SK-MEL-5 (cell line): ENCODE measurements around the gene RHEX. TPM values are rescaled to one million over a fixed set of nuclear protein-coding genes. Genes with fewer than 3 reads are reported as not detected.
"Not testable (repeated sequence)": the region's sequence is repeated elsewhere in the genome, so short reads cannot be mapped to it uniquely, and the experiment has no call there.

Experiments
- DNase-seq: peaks from one replicate; pipeline ENCODE4 v3.0.0-alpha.2; 2016; ENCODE audit warnings: low read depth, low spot score
- in situ Hi-C: cut with HindIII; loops from 2 replicates; pipeline ENCODE4 v1.10.0; 2016; ENCODE audit warnings: low sequenced_read_pairs, high pct_unique_total_duplicates, low pct_unique_long_range_greater_than_20kb
- total RNA-seq: library from RNA; depleted of rRNA; stranded (reverse); fragments of >200 nt; shearing (Covaris generic); gene quantifications from 2 replicates; pipeline ENCODE4 v1.2.3, GENCODE V29; 2014

The RHEX gene
- total RNA-seq, 1 experiment from 2014 or later: not detected

- in situ Hi-C loops: no loop called here
- no peak for DNase-seq
These were observed 2.2 kb upstream of the RHEX start for GRCh38 chr1:206050655-206051235.

- DNase-seq, in situ Hi-C loops: not testable (repeated sequence)
These were observed 625 bp upstream of the RHEX start for GRCh38 chr1:206052231-206052865.

DNA sequence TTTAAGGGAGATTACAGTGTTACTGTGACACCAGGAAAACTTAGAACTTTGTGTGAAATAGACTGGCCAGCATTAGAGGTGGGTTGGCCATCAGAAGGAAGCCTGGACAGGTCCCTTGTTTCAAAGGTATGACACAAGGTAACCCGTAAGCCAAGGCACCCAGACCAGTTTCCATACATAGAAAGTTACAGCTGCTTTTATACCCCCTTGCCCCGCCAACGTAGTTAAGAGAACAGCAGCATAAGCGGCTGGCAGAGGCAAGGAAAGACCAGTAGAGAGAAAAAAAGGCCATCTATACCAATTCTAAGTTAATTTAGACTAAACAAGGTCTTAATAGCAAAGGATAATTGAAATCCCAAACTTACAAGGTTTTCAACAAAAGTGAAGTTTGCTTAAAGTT is 643 bp downstream of the RHEX start:
- in situ Hi-C loops, DNase-seq: not testable (repeated sequence)

- DNase-seq, in situ Hi-C loops: not testable (repeated sequence)
These were observed 2.2 kb downstream of the RHEX start for GRCh38 chr1:206055069-206055625.

- DNase-seq, in situ Hi-C loops: not testable (repeated sequence)
These were observed 2.8 kb downstream of the RHEX start for GRCh38 chr1:206055639-206056323.

DNA sequence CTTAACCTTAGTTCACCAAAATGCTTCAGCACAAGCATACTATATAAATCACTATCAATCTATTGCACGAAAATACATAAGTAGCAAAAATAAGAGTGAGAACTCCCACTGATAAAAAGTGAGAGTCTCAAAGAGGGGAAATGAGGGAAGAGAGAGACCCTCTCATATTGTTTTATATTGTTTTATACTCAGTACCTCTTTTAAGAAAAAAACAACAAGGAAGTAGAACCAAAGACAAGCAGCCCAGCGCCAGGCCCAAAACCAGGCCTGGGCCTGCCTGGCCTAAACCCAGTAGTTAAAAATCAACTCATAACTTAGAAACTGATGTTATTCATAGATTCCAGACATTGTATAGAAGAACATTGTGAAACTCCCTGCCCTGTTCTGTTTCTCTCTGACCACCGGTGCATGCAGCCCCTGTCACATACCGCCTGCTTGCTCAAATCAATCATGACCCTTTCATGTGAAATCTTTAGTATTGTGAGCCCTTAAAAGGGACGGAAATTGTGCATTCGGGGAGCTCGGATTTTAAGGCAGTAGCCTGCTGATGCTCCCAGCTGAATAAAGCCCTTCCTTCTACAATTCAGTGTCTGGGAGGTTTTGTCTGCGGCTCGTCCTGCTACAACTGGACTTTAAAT is 5.4 kb downstream of the RHEX start:
- DNase-seq, in situ Hi-C loops: not testable (repeated sequence)

- no peak for DNase-seq
- in situ Hi-C loops: no loop called here
These were observed 5.9 kb downstream of the RHEX start for GRCh38 chr1:206058927-206059292.

- no peak for DNase-seq
- in situ Hi-C loops: no loop called here
These were observed 6.5 kb downstream of the RHEX start for GRCh38 chr1:206059355-206059915.

- no peak for DNase-seq
- in situ Hi-C loops: no loop called here
These were observed 7.9 kb downstream of the RHEX start for GRCh38 chr1:206060844-206061243.

GRCh38 chr1:206062464-206062863 is 9.5 kb downstream of the RHEX start:
- in situ Hi-C loops: no loop called here
- DNase-seq: no peak

- DNase-seq, in situ Hi-C loops: not testable (repeated sequence)
These were observed 11.0 kb downstream of the RHEX start for GRCh38 chr1:206064001-206064400.

GRCh38 chr1:206064501-206064900 is 11.5 kb downstream of the RHEX start:
- in situ Hi-C loops, DNase-seq: not testable (repeated sequence)

- in situ Hi-C loops: no loop called here
- no peak for DNase-seq
These were observed 12.7 kb downstream of the RHEX start for GRCh38 chr1:206065547-206066145.

GRCh38 chr1:206066479-206067171 is 13.7 kb downstream of the RHEX start:
- DNase-seq: no peak
- in situ Hi-C loops: no loop called here

GRCh38 chr1:206067486-206068227 is 14.7 kb downstream of the RHEX start:
- DNase-seq: no peak
- in situ Hi-C loops: no loop called here

- DNase-seq: no peak
- in situ Hi-C loops: no loop called here
These were observed 15.3 kb downstream of the RHEX start for GRCh38 chr1:206068314-206068713.
